ENCODE results near the gene CPN1.

- TF ChIP-seq CTCF (IDR thresholded peaks at IDR 0.05) (no peak), ZFX (IDR thresholded peaks at IDR 0.05; ENCODE audit: borderline replicate concordance) (no peak)
Observed at GRCh38 chr10:99999319-100000108, 82.2 kb downstream of the CPN1 start.
